Nephron progenitor cell (in vitro differentiated cells): Measurements from ENCODE around the gene ASTN2.

Experiments used
- DNase-seq: peaks from one replicate; pipeline ENCODE4 v3.0.0; 2021
- H3K27ac Mint-ChIP-seq: 2 replicates; pipeline ENCODE4 v1.8.0; 2021; ENCODE audit warnings: mild to moderate bottlenecking, moderate library complexity, mixed read lengths
- H3K27me3 Mint-ChIP-seq: 2 replicates; pipeline ENCODE4 v1.8.0; 2021; ENCODE audit warnings: mild to moderate bottlenecking, low read depth, mixed read lengths; ENCODE audit not compliant: poor library complexity
- H3K36me3 Mint-ChIP-seq: 2 replicates; pipeline ENCODE4 v1.8.0; 2021; ENCODE audit warnings: low read depth, mixed read lengths
- H3K4me1 Mint-ChIP-seq: 2 replicates; pipeline ENCODE4 v1.8.0; 2021; ENCODE audit warnings: mixed read lengths
- H3K4me3 Mint-ChIP-seq: 2 replicates; pipeline ENCODE4 v1.8.0; 2021; ENCODE audit warnings: mild to moderate bottlenecking, moderate library complexity, mixed read lengths
- H3K9me3 Mint-ChIP-seq: 2 replicates; pipeline ENCODE4 v1.8.0; 2021; ENCODE audit warnings: mild to moderate bottlenecking, moderate library complexity, mixed read lengths
- TF ChIP-seq, protein P1 (sequence below): fragments of 200-600 bp; sonication (generic); IDR thresholded peaks from 2 replicates; pipeline ENCODE4 v1.5.0; 2021; ENCODE audit warnings: antibody characterized with exemption

Gene ASTN2

DNA sequence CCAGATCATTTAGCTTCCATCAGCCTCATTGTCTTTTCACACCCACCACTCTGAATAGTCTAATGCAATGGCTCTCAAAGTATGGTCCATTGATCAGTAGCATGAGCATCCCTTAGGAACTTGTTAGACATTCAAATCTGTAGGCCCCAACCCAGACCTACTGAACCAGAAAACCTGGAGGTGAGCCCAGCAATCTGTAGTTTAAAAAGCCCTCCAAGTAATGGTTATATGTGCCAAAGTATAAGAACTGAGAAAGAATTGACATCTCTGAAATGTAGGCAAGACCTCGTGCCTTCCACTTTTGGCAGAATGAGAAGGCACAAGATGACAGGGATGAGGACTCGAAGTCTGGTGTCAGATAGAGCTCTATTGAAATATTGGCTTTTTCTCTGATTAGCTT is 460.1 kb downstream of the ASTN2 start:
- H3K4me1 Mint-ChIP-seq = peaks cover 13% of the 10 kb centered on the region

DNA sequence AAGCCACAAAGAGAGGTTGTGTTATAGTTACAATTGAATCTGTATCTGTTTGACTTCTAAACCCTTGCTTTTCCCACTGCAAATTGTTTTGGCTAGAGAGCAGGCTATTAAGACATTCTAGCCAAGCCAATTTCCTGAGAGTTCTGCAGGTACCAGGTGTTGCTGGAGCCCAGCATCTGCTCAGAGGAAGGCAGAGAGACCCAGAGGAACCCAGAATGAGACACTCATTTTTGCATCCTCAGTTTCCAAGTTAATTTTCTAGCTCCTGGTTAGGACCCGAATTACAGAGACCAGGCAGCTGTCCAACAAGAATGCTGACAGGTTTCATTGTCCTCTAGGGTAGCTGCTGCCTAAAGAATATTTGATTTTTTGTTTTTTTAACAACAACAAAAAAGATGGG is 461.6 kb downstream of the ASTN2 start:
- H3K27me3 Mint-ChIP-seq = peaks cover 7% of the 10 kb centered on the region
- H3K4me1 Mint-ChIP-seq = no peaks in the 10 kb centered on the region
- no peaks in the 10 kb centered on the region for H3K9me3 Mint-ChIP-seq
- no peaks in the 10 kb centered on the region for H3K36me3 Mint-ChIP-seq
- H3K4me3 Mint-ChIP-seq = no peak overlapping the region
- no peak overlapping the region for H3K27ac Mint-ChIP-seq
- DNase-seq = no peak
- TF ChIP-seq, protein P1, sequence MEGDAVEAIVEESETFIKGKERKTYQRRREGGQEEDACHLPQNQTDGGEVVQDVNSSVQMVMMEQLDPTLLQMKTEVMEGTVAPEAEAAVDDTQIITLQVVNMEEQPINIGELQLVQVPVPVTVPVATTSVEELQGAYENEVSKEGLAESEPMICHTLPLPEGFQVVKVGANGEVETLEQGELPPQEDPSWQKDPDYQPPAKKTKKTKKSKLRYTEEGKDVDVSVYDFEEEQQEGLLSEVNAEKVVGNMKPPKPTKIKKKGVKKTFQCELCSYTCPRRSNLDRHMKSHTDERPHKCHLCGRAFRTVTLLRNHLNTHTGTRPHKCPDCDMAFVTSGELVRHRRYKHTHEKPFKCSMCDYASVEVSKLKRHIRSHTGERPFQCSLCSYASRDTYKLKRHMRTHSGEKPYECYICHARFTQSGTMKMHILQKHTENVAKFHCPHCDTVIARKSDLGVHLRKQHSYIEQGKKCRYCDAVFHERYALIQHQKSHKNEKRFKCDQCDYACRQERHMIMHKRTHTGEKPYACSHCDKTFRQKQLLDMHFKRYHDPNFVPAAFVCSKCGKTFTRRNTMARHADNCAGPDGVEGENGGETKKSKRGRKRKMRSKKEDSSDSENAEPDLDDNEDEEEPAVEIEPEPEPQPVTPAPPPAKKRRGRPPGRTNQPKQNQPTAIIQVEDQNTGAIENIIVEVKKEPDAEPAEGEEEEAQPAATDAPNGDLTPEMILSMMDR = no peak

More for the DNA sequence above, 460.1 kb downstream of the ASTN2 start:
- Mint-ChIP-seq H3K27me3 (peaks cover 7% of the 10 kb centered on the region), H3K9me3 (no peaks in the 10 kb centered on the region), H3K27ac (no peak overlapping the region), H3K4me3 (no peak overlapping the region), H3K36me3 (no peaks in the 10 kb centered on the region)
- DNase-seq = no peak
- TF ChIP-seq, protein P1 = no peak

DNA sequence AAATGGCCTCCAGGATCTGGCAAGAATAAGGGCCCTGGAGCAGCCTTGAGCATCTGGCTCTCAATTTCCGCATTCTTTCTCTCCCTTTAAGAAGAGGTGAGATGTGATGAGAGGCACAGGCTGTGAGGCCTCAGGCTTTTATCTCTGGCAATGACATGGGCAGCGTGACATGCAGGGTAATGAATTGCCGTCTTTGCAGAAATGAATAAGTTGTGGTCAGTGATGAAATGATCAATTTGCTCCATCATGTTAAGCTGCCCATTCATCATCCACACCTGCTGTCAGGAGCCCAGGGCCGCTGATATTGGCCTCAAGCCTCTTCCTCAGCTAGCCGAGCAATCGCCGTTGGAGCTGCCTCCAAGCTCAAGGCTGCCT is 462.4 kb downstream of the ASTN2 start:
- TF ChIP-seq, protein P1 = no peak
- no peak overlapping the region for H3K27ac Mint-ChIP-seq

DNA sequence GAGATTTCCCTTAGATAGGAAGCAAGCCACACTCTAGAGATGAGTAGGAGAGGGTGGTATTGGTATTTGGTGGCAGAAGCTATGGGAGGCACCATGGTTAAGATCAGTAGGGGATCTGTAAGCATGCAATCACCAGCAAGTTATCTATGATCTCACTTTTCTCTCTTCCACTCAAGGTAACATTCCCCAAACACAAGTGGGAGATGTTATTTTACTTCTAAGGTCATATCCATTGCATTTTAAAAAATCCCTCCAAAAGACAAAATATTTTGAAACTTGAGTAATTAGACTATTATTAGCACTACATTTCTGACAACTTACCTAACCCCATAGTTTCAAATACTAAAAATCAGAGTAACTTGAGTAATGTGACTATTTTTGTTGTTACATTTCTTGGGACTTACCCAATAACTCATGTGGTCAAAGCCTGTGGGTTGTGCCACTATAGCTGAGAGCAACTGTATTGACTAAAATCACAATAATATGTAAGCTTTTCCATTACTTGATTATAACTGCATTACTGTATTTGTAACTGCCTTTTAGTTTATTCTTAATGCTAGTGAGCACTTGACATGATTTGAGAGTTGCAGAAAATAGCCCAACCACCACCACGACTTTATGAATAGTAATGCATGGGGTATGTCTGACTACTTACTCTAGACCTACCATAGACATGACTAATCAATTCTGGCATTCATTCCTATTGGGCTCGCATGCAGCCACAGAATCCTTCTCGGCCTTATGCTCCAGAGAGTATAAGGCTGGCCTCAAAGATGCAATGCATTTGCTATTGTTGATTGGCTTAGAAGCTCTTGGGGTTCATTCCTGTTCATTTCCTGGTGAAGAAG is 463.0 kb downstream of the ASTN2 start:
- TF ChIP-seq, protein P1 = no peak
- no peak overlapping the region for H3K4me3 Mint-ChIP-seq
- peaks cover 3% of the 10 kb centered on the region for H3K27me3 Mint-ChIP-seq
- H3K27ac Mint-ChIP-seq = no peak overlapping the region
- H3K4me1 Mint-ChIP-seq = no peaks in the 10 kb centered on the region
- H3K9me3 Mint-ChIP-seq = no peaks in the 10 kb centered on the region
- DNase-seq = no peak
- no peaks in the 10 kb centered on the region for H3K36me3 Mint-ChIP-seq

More for the DNA sequence above, 462.4 kb downstream of the ASTN2 start:
- Mint-ChIP-seq H3K27me3 (peaks cover 5% of the 10 kb centered on the region), H3K4me3 (no peak overlapping the region), H3K4me1 (no peaks in the 10 kb centered on the region), H3K36me3 (no peaks in the 10 kb centered on the region), H3K9me3 (no peaks in the 10 kb centered on the region)
- no peak for DNase-seq

DNA sequence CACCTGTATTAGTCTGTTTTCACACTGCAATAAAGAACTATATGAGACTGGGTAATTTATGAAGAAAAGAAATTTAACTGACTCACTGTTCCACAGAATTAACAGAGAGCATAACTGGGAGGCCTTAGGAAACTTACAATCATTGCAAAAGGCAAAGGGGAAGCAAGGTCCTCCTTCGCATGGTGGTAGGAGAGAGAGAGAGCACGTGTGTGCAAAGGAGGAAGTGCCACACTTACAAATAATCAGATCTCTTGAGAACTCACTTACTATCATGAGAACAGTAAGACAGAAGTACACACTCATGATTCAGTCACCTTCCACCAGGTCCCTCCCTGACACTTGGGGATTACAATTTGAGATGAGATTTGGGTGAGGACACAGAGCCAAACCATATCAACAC is 469.0 kb downstream of the ASTN2 start:
- Mint-ChIP-seq H3K27ac (no peak overlapping the region), H3K9me3 (no peaks in the 10 kb centered on the region), H3K36me3 (no peaks in the 10 kb centered on the region), H3K4me1 (no peaks in the 10 kb centered on the region), H3K4me3 (no peak overlapping the region), H3K27me3 (peaks cover 14% of the 10 kb centered on the region)
- no peak for DNase-seq
- TF ChIP-seq, protein P1 = no peak
